H1 (cell line): ENCODE data around the gene BCKDHB. TPM values are rescaled to one million over a fixed set of nuclear protein-coding genes. Genes with fewer than 3 reads are reported as not detected.

Source experiments
- CTCF ChIA-PET: fragments of 300-600 bp; sonication (Branson Sonifier 250); formaldehyde crosslinking; loops from one replicate; lab custom pipeline; 2021; ENCODE audit not compliant: partially characterized antibody; lab: Charles Lee
- POLR2A ChIA-PET: fragments of 300-600 bp; sonication (Branson Sonifier 250); formaldehyde crosslinking; loops from one replicate; lab custom pipeline; 2021; ENCODE audit warnings: inconsistent platforms; ENCODE audit not compliant: partially characterized antibody; lab: Charles Lee
- DNase-seq, 2 experiments: peaks; one replicate each; pipeline versions ENCODE4 v3.0.0 to v3.0.0-alpha.2; 2010 to 2022; ENCODE audit warnings: low spot score in 2 of 2, low read depth in 1 of 2, mixed read lengths in 1 of 2
- FAIRE-seq: peaks from 2 replicates; lab custom pipeline; 2011; peaks lifted over from hg19 to GRCh38; lab: Jason Lieb, UNC
- H2AFZ ChIP-seq: 2 replicates; pipeline ENCODE4 v1.8.1; 2012; ENCODE audit warnings: low read length, inconsistent platforms
- H2AK5ac ChIP-seq: 2 replicates; pipeline ENCODE4 v1.6.1; 2013; ENCODE audit warnings: low read depth, low read length
- H2BK120ac ChIP-seq: replicated peaks from 2 replicates; pipeline ENCODE3; 2013; ENCODE audit warnings: low read depth, low read length, inconsistent platforms
- H2BK12ac ChIP-seq: 2 replicates; pipeline ENCODE4 v1.6.1; 2013; ENCODE audit warnings: low read depth, low read length
- H2BK15ac ChIP-seq: 2 replicates; pipeline ENCODE4 v1.6.1; 2013; ENCODE audit warnings: low read length
- H2BK20ac ChIP-seq: 2 replicates; pipeline ENCODE4 v1.6.1; 2013; ENCODE audit warnings: low read length
- H2BK5ac ChIP-seq: 2 replicates; pipeline ENCODE4 v1.6.1; 2013; ENCODE audit warnings: low read depth, low read length
- H3K14ac ChIP-seq: 2 replicates; pipeline ENCODE4 v1.6.1; 2013; ENCODE audit warnings: inconsistent platforms; ENCODE audit not compliant: insufficient read length
- H3K18ac ChIP-seq: 2 replicates; pipeline ENCODE4 v1.6.1; 2013; ENCODE audit warnings: low read length; ENCODE audit errors: extremely low read depth
- H3K23ac ChIP-seq: 2 replicates; pipeline ENCODE4 v1.6.1; 2013; ENCODE audit warnings: inconsistent platforms; ENCODE audit not compliant: insufficient read length
- H3K23me2 ChIP-seq: 2 replicates; pipeline ENCODE4 v1.6.1; 2013; ENCODE audit warnings: low read depth, low read length
- H3K27ac ChIP-seq: 2 replicates; pipeline ENCODE4 v1.6.1; 2011; ENCODE audit warnings: low read depth, low read length, inconsistent platforms
- H3K27me3 ChIP-seq, 4 experiments: replicated peaks in 1 of 4; 1 replicate in 1 of 4; 2 replicates in 3 of 4; pipeline versions ENCODE4 v1.6.1 to v1.8.1; 2011 to 2013; ENCODE audit warnings: low read length in 3 of 4, mild to moderate bottlenecking in 3 of 4, inconsistent platforms in 2 of 4, mixed read lengths in 2 of 4, moderate library complexity in 1 of 4; ENCODE audit not compliant: control insufficient read depth in 3 of 4, insufficient read depth in 3 of 4; ENCODE audit errors: extremely low read depth in 1 of 4
- H3K36me3 ChIP-seq, 4 experiments: 2 replicates each; pipeline versions ENCODE4 v1.6.1 to v1.8.1; 2011 to 2013; ENCODE audit warnings: mild to moderate bottlenecking in 4 of 4, low read length in 3 of 4, moderate library complexity in 2 of 4, control low read depth in 1 of 4, inconsistent platforms in 1 of 4; ENCODE audit not compliant: insufficient read depth in 4 of 4, control insufficient read depth in 2 of 4
- H3K4ac ChIP-seq: replicated peaks from 2 replicates; pipeline ENCODE3; 2013; ENCODE audit warnings: low read length, low read depth, mixed read lengths, inconsistent platforms; ENCODE audit not compliant: insufficient read length
- H3K4me1 ChIP-seq, 4 experiments: replicated peaks in 1 of 4; 1 replicate in 1 of 4; 2 replicates in 3 of 4; pipeline versions ENCODE4 v1.6.1 to v1.8.1; 2011 to 2013; ENCODE audit warnings: low read length in 3 of 4, inconsistent platforms in 2 of 4, mixed read lengths in 1 of 4; ENCODE audit not compliant: insufficient read depth in 4 of 4, control insufficient read depth in 3 of 4
- H3K4me2 ChIP-seq, 2 experiments: 2 replicates each; pipeline versions ENCODE4 v1.6.1 to v1.8.1; 2011 to 2013; ENCODE audit warnings: low read depth in 2 of 2, low read length in 2 of 2, control low read depth in 1 of 2, inconsistent platforms in 1 of 2, mild to moderate bottlenecking in 1 of 2; ENCODE audit not compliant: insufficient read depth in 1 of 2
- H3K4me3 ChIP-seq, 4 experiments: fragments of 200-600, 300-600 bp in 1 of 4; sonication (generic), shearing (Covaris generic), sonication (Bioruptor Twin) in 1 of 4; 2 replicates each; pipeline versions ENCODE4 v1.5.1 to v1.8.1; 2011 to 2016; ENCODE audit warnings: low read length in 4 of 4, low read depth in 3 of 4, control low read depth in 2 of 4, inconsistent platforms in 2 of 4, mild to moderate bottlenecking in 2 of 4, mixed read lengths in 1 of 4, moderate library complexity in 1 of 4; ENCODE audit not compliant: insufficient read depth in 2 of 4; ENCODE audit errors: extremely low read depth in 1 of 4
- H3K56ac ChIP-seq: replicated peaks from 2 replicates; pipeline ENCODE3; 2013; ENCODE audit warnings: low read depth, mild to moderate bottlenecking, mixed read lengths, low read length, inconsistent platforms; ENCODE audit not compliant: insufficient read length
- H3K79me1 ChIP-seq: 2 replicates; pipeline ENCODE4 v1.6.1; 2013; ENCODE audit warnings: low read depth, low read length, control low read depth
- H3K79me2 ChIP-seq, 2 experiments: 2 replicates each; pipeline versions ENCODE4 v1.6.1 to v1.8.1; 2012 to 2013; ENCODE audit warnings: low read length in 2 of 2, mild to moderate bottlenecking in 2 of 2, inconsistent platforms in 1 of 2; ENCODE audit not compliant: insufficient read depth in 2 of 2, control insufficient read depth in 1 of 2
- H3K9ac ChIP-seq, 4 experiments: replicated peaks in 1 of 4; 1 replicate in 1 of 4; 2 replicates in 3 of 4; pipeline versions ENCODE4 v1.6.1 to v1.8.1; 2011 to 2013; ENCODE audit warnings: low read depth in 3 of 4, low read length in 3 of 4, control low read depth in 2 of 4, mild to moderate bottlenecking in 2 of 4, moderate library complexity in 2 of 4, inconsistent platforms in 1 of 4; ENCODE audit errors: extremely low read depth in 1 of 4
- H3K9me3 ChIP-seq, 2 experiments: 2 replicates each; pipeline versions ENCODE4 v1.6.1 to v1.8.1; 2012 to 2013; ENCODE audit warnings: mild to moderate bottlenecking in 2 of 2, moderate library complexity in 2 of 2, control low read depth in 1 of 2, inconsistent platforms in 1 of 2, low read depth in 1 of 2, low read length in 1 of 2, mixed read lengths in 1 of 2; ENCODE audit not compliant: insufficient read depth in 2 of 2
- H4K20me1 ChIP-seq, 2 experiments: replicated peaks in 1 of 2; 2 replicates each; pipeline versions ENCODE3 to v1.8.1; 2011 to 2013; ENCODE audit warnings: inconsistent platforms in 2 of 2, low read length in 2 of 2, mild to moderate bottlenecking in 1 of 2; ENCODE audit not compliant: insufficient read depth in 2 of 2, control insufficient read depth in 1 of 2
- H4K5ac ChIP-seq: 2 replicates; pipeline ENCODE4 v1.6.1; 2013; ENCODE audit warnings: low read length, low read depth, mixed read lengths, inconsistent platforms; ENCODE audit not compliant: insufficient read length
- H4K8ac ChIP-seq: 2 replicates; pipeline ENCODE4 v1.8.0; 2013; ENCODE audit warnings: mild to moderate bottlenecking, moderate library complexity, low read length, inconsistent platforms; ENCODE audit not compliant: insufficient read depth; ENCODE audit errors: extremely low read depth
- H4K91ac ChIP-seq: replicated peaks from 2 replicates; pipeline ENCODE3; 2013; ENCODE audit warnings: low read length, mixed read lengths, inconsistent platforms; ENCODE audit not compliant: insufficient read length
- KDM4A ChIP-seq: IDR thresholded peaks from one replicate; pipeline ENCODE4 v1.7.1; 2012; ENCODE audit warnings: low read depth, mild to moderate bottlenecking, moderate library complexity, low read length, inconsistent platforms; ENCODE audit not compliant: severe bottlenecking
- SAP30 ChIP-seq: fragments of 300-600 bp; sonication (generic); IDR thresholded peaks from 2 replicates; pipeline ENCODE4 v1.7.1; 2012; ENCODE audit warnings: low read length, moderate library complexity, mild to moderate bottlenecking, inconsistent platforms; ENCODE audit not compliant: insufficient read depth, insufficient replicate concordance
- SRF ChIP-seq: IDR thresholded peaks from 2 replicates; pipeline ENCODE4 v1.6.1; 2011; ENCODE audit warnings: mild to moderate bottlenecking, low read depth, low read length, moderate library complexity
- WGBS, 2 experiments: shearing (Covaris generic) in 1 of 2; methylation state at CpG; one replicate each; pipeline versions ENCODE4 v1.1.6 to v1.1.7; 2013 to 2015; ENCODE audit warnings: low lambda C conversion rate in 2 of 2, mixed read lengths in 2 of 2, inconsistent platforms in 1 of 2, low coverage in 1 of 2, missing lambda C conversion rate in 1 of 2; ENCODE audit not compliant: insufficient replicate concordance in 2 of 2, insufficient coverage in 1 of 2, insufficient read length in 1 of 2; ENCODE audit errors: extremely low coverage in 1 of 2, missing lambda C conversion rate in 1 of 2; 5-methylcytosine and 5-hydroxymethylcytosine counted together
- polyA plus RNA-seq, 7 experiments: library from polyadenylated mRNA; depleted of rRNA in 3 of 7; stranded (reverse) in 5 of 7; unstranded in 2 of 7; fragments of >200 nt in 5 of 7; fragments of 200-250 nt in 2 of 7; gene quantifications; 1 replicate in 5 of 7; 2 replicates in 1 of 7; 4 replicates in 1 of 7; pipeline versions ENCODE4 v1.2.1 to v1.2.3, GENCODE V29; 2011 to 2013; ENCODE audit warnings: missing spikeins in 2 of 7, mixed read lengths in 2 of 7
- total RNA-seq: library from RNA; stranded (reverse); fragmentation: NEBNext Ultra II Directional; extraction: Animal tissue kit (Norgen Biotek cat#: 25700); gene quantifications from 2 replicates; pipeline ENCODE4 v1.2.1, GENCODE V29; 2021

The BCKDHB gene
- total and polyA plus RNA-seq, 2 of the 8 experiments (the other 6 are each of a cell fraction or from before 2014, with no cell fraction given): 22.1 to 30.8 TPM

DNA sequence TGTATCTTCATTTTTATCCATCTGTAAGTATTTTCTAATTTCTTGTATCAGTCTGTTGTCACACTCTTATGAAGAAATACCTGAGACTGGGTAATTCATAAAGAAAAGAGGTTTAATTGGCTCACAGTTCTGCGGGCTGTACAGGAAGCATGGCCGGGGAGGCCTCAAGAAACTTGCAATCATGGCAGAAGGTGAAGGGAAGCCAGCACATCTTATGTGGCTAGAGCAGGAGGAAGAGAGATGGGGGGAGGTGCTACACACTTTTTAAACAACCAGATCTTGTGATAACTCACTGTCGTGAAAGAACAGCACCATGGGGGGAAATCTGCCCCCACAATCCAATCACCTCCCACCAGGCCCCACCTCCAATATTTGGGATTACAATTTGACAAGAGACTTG, 10.9 kb upstream of the BCKDHB start:
- Histone ChIP-seq H2BK5ac (no peak overlapping the region), H3K27ac (no peak overlapping the region), H3K9ac (no peak overlapping the region), H3K4me2 (no peak overlapping the region), H3K27me3 (no peaks in the 10 kb centered on the region), H3K4me3 (no peak overlapping the region), H2BK120ac (no peak overlapping the region), H4K8ac (no peak overlapping the region), H3K14ac (no peak overlapping the region), H2BK12ac (no peak overlapping the region), H3K4ac (no peak overlapping the region), H3K79me2 (no peaks in the 10 kb centered on the region), H4K91ac (no peak overlapping the region), H2BK15ac (no peak overlapping the region), H3K56ac (no peak overlapping the region), H3K79me1 (no peaks in the 10 kb centered on the region), H4K20me1 (no peaks in the 10 kb centered on the region)
- POLR2A ChIA-PET: interaction anchor here (0.6 kb wide), 1 partner anchor 91 kb away, joined by 3 read pairs; no protein-coding TSS in a partner anchor
- CTCF ChIA-PET: interaction anchor here (0.8 to 1.4 kb wide), 2 partner anchors 16 to 20 kb away, joined by 3 to 5 read pairs; no protein-coding TSS in a partner anchor
- FAIRE-seq: no peak
- TF ChIP-seq SAP30: no peak
- no peak for TF ChIP-seq KDM4A
- TF ChIP-seq SRF: no peak
- TF ChIP-seq, all 59 proteins: peak for 0
- no peak overlapping the region for H4K5ac ChIP-seq
- no peak overlapping the region for H2BK20ac ChIP-seq
- H3K9me3 ChIP-seq: no peaks in the 10 kb centered on the region
- no peaks in the 10 kb centered on the region for H3K4me1 ChIP-seq
- no peak overlapping the region for H3K23ac ChIP-seq
- no peak overlapping the region for H3K18ac ChIP-seq
- H3K36me3 ChIP-seq: no peaks in the 10 kb centered on the region
- H3K23me2 ChIP-seq: no peaks in the 10 kb centered on the region; the same call in 1 of the 2 replicates
- WGBS, 2 experiments: 92% methylated on average over 3 of the region's 3 CpGs; no CpG with 5 or more reads in 1 of the 2 experiments
- DNase-seq: no peak
- H2AK5ac ChIP-seq: no peak overlapping the region
- H2AFZ ChIP-seq: no peak overlapping the region
